IMR-90 (cell line): ENCODE measurements around the gene ZNF519. TPM values are rescaled to one million over a fixed set of nuclear protein-coding genes. Genes with fewer than 3 reads are reported as not detected.
A peak's percentile ranks its signal among the peaks of the same experiment; 100 is the strongest.

Experiments
- ATAC-seq: fragments of 200-7000 bp; cut with Tn5 transposase; 2 replicates; pipeline ENCODE4 v1.9.1; 2020; ENCODE audit warnings: low read depth, mild to moderate bottlenecking, moderate library complexity
- BruUV-seq: library from RNA; stranded (reverse); fragments of 400-500 nt; replicated peaks from 2 replicates; lab custom pipeline; 2021; lab: Mats Ljungman, UMichigan
- CTCF ChIA-PET: fragments of 300-600 bp; formaldehyde crosslinking; extraction: SDS; loops from one replicate; lab custom pipeline; 2021; ENCODE audit warnings: antibody characterized with exemption; lab: Yijun Ruan, JAX
- POLR2A ChIA-PET: fragments of 300-600 bp; sonication (Branson Sonifier 250); formaldehyde crosslinking; loops from one replicate; lab custom pipeline; 2022; ENCODE audit warnings: antibody characterized with exemption; ENCODE audit not compliant: unreplicated experiment; lab: Charles Lee
- DNase-seq: peaks from one replicate; pipeline ENCODE4 v3.0.0; 2013
- H2AFZ ChIP-seq: replicated peaks from 2 replicates; pipeline ENCODE3; 2013; ENCODE audit warnings: low read length, mild to moderate bottlenecking; ENCODE audit not compliant: poor library complexity
- H2AK5ac ChIP-seq: 2 replicates; pipeline ENCODE4 v1.6.1; 2013; ENCODE audit warnings: low read depth, low read length, inconsistent platforms
- H2AK9ac ChIP-seq: replicated peaks from 2 replicates; pipeline ENCODE3; 2013; ENCODE audit warnings: mild to moderate bottlenecking, low read depth, low read length, moderate library complexity; ENCODE audit not compliant: poor library complexity
- H2BK120ac ChIP-seq: 2 replicates; pipeline ENCODE4 v1.6.1; 2013; ENCODE audit warnings: low read depth, low read length, inconsistent platforms
- H2BK15ac ChIP-seq: 3 replicates; pipeline ENCODE4 v1.6.1; 2013; ENCODE audit warnings: low read depth, low read length, inconsistent platforms
- H2BK20ac ChIP-seq: 2 replicates; pipeline ENCODE4 v1.6.1; 2013; ENCODE audit warnings: low read depth, mild to moderate bottlenecking, inconsistent platforms, low read length, moderate library complexity
- H2BK5ac ChIP-seq: 2 replicates; pipeline ENCODE4 v1.6.1; 2013; ENCODE audit warnings: mild to moderate bottlenecking, low read depth, low read length, inconsistent platforms; ENCODE audit not compliant: poor library complexity, severe bottlenecking
- H3K14ac ChIP-seq: replicated peaks from 2 replicates; pipeline ENCODE4 v1.6.1; 2013; ENCODE audit warnings: low read depth, low read length, inconsistent platforms
- H3K18ac ChIP-seq: 2 replicates; pipeline ENCODE4 v1.6.1; 2013; ENCODE audit warnings: low read depth, low read length, control low read depth
- H3K23ac ChIP-seq: 2 replicates; pipeline ENCODE4 v1.6.1; 2013; ENCODE audit warnings: low read depth, low read length, inconsistent platforms
- H3K27ac ChIP-seq: 2 replicates; pipeline ENCODE4 v1.5.1; 2013; ENCODE audit warnings: mild to moderate bottlenecking, control low read depth, low read length; ENCODE audit not compliant: insufficient read depth
- H3K27me3 ChIP-seq: 2 replicates; pipeline ENCODE4 v1.6.1; 2013; ENCODE audit warnings: low read length; ENCODE audit not compliant: control insufficient read depth, insufficient read depth
- H3K36me3 ChIP-seq: 2 replicates; pipeline ENCODE4 v1.6.1; 2013; ENCODE audit warnings: low read length, mixed read lengths; ENCODE audit not compliant: control insufficient read depth, insufficient read depth
- H3K4ac ChIP-seq: 2 replicates; pipeline ENCODE4 v1.6.1; 2013; ENCODE audit warnings: low read depth, low read length, inconsistent platforms
- H3K4me1 ChIP-seq: 2 replicates; pipeline ENCODE4 v1.6.1; 2013; ENCODE audit warnings: low read length, mixed read lengths; ENCODE audit not compliant: control insufficient read depth, insufficient read depth
- H3K4me2 ChIP-seq: 2 replicates; pipeline ENCODE4 v1.6.1; 2013; ENCODE audit warnings: low read depth, mild to moderate bottlenecking, control low read depth, low read length, moderate library complexity
- H3K4me3 ChIP-seq: 2 replicates; pipeline ENCODE4 v1.5.1; 2013; ENCODE audit warnings: low read depth, mild to moderate bottlenecking, control low read depth, low read length, moderate library complexity; ENCODE audit not compliant: insufficient read depth
- H3K56ac ChIP-seq: 2 replicates; pipeline ENCODE4 v1.6.1; 2013; ENCODE audit warnings: low read length, inconsistent platforms; ENCODE audit not compliant: insufficient read depth; ENCODE audit errors: extremely low read depth
- H3K79me1 ChIP-seq, 2 experiments: 2 replicates each; pipeline ENCODE4 v1.6.1; 2013; ENCODE audit warnings: low read length in 2 of 2, inconsistent platforms in 1 of 2, low read depth in 1 of 2
- H3K9ac ChIP-seq: 2 replicates; pipeline ENCODE4 v1.6.1; 2013; ENCODE audit warnings: low read depth, low read length, control low read depth
- H3K9me1 ChIP-seq: 2 replicates; pipeline ENCODE4 v1.6.1; 2013; ENCODE audit warnings: low read length, inconsistent platforms; ENCODE audit not compliant: insufficient read depth
- H3K9me3 ChIP-seq: 2 replicates; pipeline ENCODE4 v1.6.1; 2013; ENCODE audit warnings: low read length; ENCODE audit not compliant: control insufficient read depth, insufficient read depth
- H4K20me1 ChIP-seq: 2 replicates; pipeline ENCODE4 v1.6.1; 2013; ENCODE audit warnings: low read length, inconsistent platforms; ENCODE audit not compliant: insufficient read depth
- H4K5ac ChIP-seq: 2 replicates; pipeline ENCODE4 v1.6.1; 2013; ENCODE audit warnings: mild to moderate bottlenecking, low read depth, low read length, control low read depth
- H4K8ac ChIP-seq, 2 experiments: 2 replicates each; pipeline ENCODE4 v1.6.1; 2013; ENCODE audit warnings: low read depth in 2 of 2, low read length in 2 of 2, control low read depth in 1 of 2, inconsistent platforms in 1 of 2
- H4K91ac ChIP-seq: 2 replicates; pipeline ENCODE4 v1.6.1; 2013; ENCODE audit warnings: low read depth, low read length, inconsistent platforms; ENCODE audit not compliant: insufficient read depth
- CHD1 ChIP-seq: IDR thresholded peaks from 2 replicates; pipeline ENCODE4 v1.6.1; 2012; ENCODE audit warnings: low read depth, low read length, improper control_type of control experiment
- MAFK ChIP-seq: IDR thresholded peaks from 2 replicates; pipeline ENCODE4 v1.6.1; 2012; ENCODE audit warnings: low read depth, low read length, improper control_type of control experiment
- MAZ ChIP-seq: IDR thresholded peaks from 2 replicates; pipeline ENCODE4 v1.6.1; 2012; ENCODE audit warnings: low read depth, mild to moderate bottlenecking, low read length, improper control_type of control experiment, moderate library complexity, borderline replicate concordance
- NFE2L2 ChIP-seq: fragments of 150-350 bp; IDR thresholded peaks from 2 replicates; pipeline ENCODE4 v1.6.1; 2016; ENCODE audit warnings: low read depth, mild to moderate bottlenecking, low read length
- POLR2A ChIP-seq: IDR thresholded peaks from 2 replicates; pipeline ENCODE4 v1.6.1; 2012; ENCODE audit warnings: mild to moderate bottlenecking, low read depth, low read length
- RAD21 ChIP-seq: IDR thresholded peaks from 2 replicates; pipeline ENCODE4 v1.6.1; 2012; ENCODE audit warnings: low read length, improper control_type of control experiment
- RFX5 ChIP-seq: IDR thresholded peaks from 2 replicates; pipeline ENCODE4 v1.8.0; 2012; ENCODE audit warnings: low read depth, mild to moderate bottlenecking, low read length, moderate library complexity
- SMC3 ChIP-seq: fragments of 150-350 bp; IDR thresholded peaks from 2 replicates; pipeline ENCODE4 v1.6.1; 2016; ENCODE audit warnings: low read depth, mild to moderate bottlenecking, antibody characterized with exemption, low read length, moderate library complexity
- WGBS, 2 experiments: methylation state at CpG; one replicate each; pipeline versions ENCODE4 v1.1.5 to v1.1.7; 2013; ENCODE audit warnings: missing lambda C conversion rate in 2 of 2; ENCODE audit not compliant: insufficient read length in 1 of 2; ENCODE audit errors: extremely low coverage in 2 of 2; 5-methylcytosine and 5-hydroxymethylcytosine counted together
- dilution Hi-C: fragments of 300-500 bp; cut with HindIII; formaldehyde crosslinking; loops from one replicate; pipeline ENCODE4 v1.14.3; 2018; ENCODE audit warnings: low sequenced_read_pairs; ENCODE audit not compliant: unreplicated experiment
- in situ Hi-C: fragments of 300-500 bp; cut with MboI; formaldehyde crosslinking; loops from 3 replicates; pipeline ENCODE4 v1.14.3; 2019; ENCODE audit warnings: low sequenced_read_pairs, inconsistent platforms, mixed read lengths
- intact Hi-C: fragments of 100-400 bp; cut with micrococcal nuclease; formaldehyde crosslinking; loops from 2 replicates; pipeline ENCODE4 v1.10.0; 2022
- polyA plus RNA-seq, 3 experiments: library from polyadenylated mRNA; depleted of rRNA; stranded (reverse); fragments of >200 nt; gene quantifications; 2 replicates each; pipeline ENCODE4 v1.2.3, GENCODE V29; 2012; ENCODE audit warnings: low replicate concordance in 1 of 3
- total RNA-seq: library from RNA; depleted of rRNA; stranded (reverse); fragments of >200 nt; gene quantifications from 2 replicates; pipeline ENCODE4 v1.2.3, GENCODE V29; 2012
- TF ChIP-seq, protein P1 (sequence below): conservative IDR thresholded peaks from 2 replicates; pipeline ENCODE4 v1.5.1; 2012; ENCODE audit warnings: mild to moderate bottlenecking, low read depth, low read length, improper control_type of control experiment
- TF ChIP-seq, protein P2 (sequence below): fragments of 150-350 bp; IDR thresholded peaks from 2 replicates; pipeline ENCODE4 v1.6.1; 2017; ENCODE audit warnings: mild to moderate bottlenecking, antibody characterized with exemption, low read length, low read depth

The ZNF519 gene
- total and polyA plus RNA-seq, 2 of the 4 experiments (the other 2 are of a cell fraction): 2.3 to 4.7 TPM

DNA sequence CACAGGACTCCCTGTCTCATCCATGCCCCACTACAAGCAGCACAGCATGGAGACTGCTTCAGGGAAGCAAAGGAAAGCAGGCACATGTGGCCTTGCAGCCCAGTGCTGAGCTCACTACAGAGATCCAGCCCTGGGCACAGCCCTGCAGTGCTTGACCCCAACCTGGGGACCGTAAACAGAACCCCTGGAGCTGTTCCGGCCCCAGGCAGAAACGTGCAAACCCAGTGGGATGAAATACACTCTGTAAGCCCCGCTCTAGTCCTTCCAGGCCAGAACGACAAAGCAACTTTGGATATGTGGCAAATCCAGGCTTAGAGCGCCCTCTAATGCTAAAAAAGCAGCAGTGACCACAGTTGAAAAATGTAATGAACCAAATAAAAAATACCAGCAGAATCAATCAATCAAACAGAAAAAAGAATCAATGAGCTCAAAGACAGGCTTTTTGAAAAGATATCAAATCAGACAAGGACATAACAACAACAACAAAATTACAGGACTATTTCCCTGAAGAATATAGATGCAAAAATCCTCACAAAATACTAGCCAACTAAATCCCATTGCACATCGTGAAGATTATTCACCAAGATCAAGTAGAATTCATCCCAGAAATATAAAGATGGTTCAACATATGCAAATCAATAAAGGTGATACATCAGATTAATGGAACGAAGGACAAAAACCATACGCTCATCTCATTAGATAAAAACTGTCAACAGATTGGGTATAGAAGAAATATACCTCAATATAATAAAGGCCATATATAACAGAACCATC, 45.6 kb downstream of the ZNF519 start:
- H4K20me1 ChIP-seq: no peaks in the 10 kb centered on the region
- H3K27me3 ChIP-seq: no peaks in the 10 kb centered on the region
- DNase-seq: peak; percentile 37
- peak overlapping the region; percentile 74 for H2AFZ ChIP-seq
- CTCF ChIA-PET: interaction anchor here (0.6 to 2.0 kb wide), 6 partner anchors 10 to 278 kb away, joined by 3 to 13 read pairs (median 4); partner anchors contain the start of gene MC5R
- no peaks in the 10 kb centered on the region for H3K36me3 ChIP-seq
- no peak overlapping the region for H3K14ac ChIP-seq
- H4K8ac ChIP-seq: no peak overlapping the region
- no peak overlapping the region for H3K4ac ChIP-seq
- H4K5ac ChIP-seq: no peak overlapping the region
- POLR2A ChIA-PET: no interaction called here
- H3K23ac ChIP-seq: no peak overlapping the region
- dilution Hi-C loops (no loop called here), in situ Hi-C loops (loop anchor here (5.0 kb wide), 1 partner anchor 259 kb away; no protein-coding TSS in a partner anchor), intact Hi-C loops (loop anchor here (1.0 to 5.0 kb wide), 3 partner anchors 262 to 529 kb away; partner anchors contain the start of gene MC5R)
- WGBS, 2 experiments: 10% methylated on average over 3 of the region's 9 CpGs; no CpG with 5 or more reads in 1 of the 2 experiments
- H3K9ac ChIP-seq: no peak overlapping the region
- H2AK9ac ChIP-seq: no peak overlapping the region
- no peak overlapping the region for H3K56ac ChIP-seq
- H3K79me1 ChIP-seq: no peaks in the 10 kb centered on the region
- no peaks in the 10 kb centered on the region for H3K4me1 ChIP-seq
- no peak overlapping the region for H4K91ac ChIP-seq
- no peak overlapping the region for H2BK15ac ChIP-seq
- no peak overlapping the region for H3K27ac ChIP-seq
- no peaks in the 10 kb centered on the region for H3K9me3 ChIP-seq
- TF ChIP-seq SMC3: peak; percentile 53
- TF ChIP-seq RAD21: peak; percentile 84
- no peak for TF ChIP-seq MAZ
- no peak for TF ChIP-seq RFX5
- no peak for TF ChIP-seq CHD1
- TF ChIP-seq, protein P1, sequence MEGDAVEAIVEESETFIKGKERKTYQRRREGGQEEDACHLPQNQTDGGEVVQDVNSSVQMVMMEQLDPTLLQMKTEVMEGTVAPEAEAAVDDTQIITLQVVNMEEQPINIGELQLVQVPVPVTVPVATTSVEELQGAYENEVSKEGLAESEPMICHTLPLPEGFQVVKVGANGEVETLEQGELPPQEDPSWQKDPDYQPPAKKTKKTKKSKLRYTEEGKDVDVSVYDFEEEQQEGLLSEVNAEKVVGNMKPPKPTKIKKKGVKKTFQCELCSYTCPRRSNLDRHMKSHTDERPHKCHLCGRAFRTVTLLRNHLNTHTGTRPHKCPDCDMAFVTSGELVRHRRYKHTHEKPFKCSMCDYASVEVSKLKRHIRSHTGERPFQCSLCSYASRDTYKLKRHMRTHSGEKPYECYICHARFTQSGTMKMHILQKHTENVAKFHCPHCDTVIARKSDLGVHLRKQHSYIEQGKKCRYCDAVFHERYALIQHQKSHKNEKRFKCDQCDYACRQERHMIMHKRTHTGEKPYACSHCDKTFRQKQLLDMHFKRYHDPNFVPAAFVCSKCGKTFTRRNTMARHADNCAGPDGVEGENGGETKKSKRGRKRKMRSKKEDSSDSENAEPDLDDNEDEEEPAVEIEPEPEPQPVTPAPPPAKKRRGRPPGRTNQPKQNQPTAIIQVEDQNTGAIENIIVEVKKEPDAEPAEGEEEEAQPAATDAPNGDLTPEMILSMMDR: peak; percentile 83
- no peak for TF ChIP-seq NFE2L2
- no peak for TF ChIP-seq MAFK
- no peak for TF ChIP-seq POLR2A
- TF ChIP-seq, protein P2, sequence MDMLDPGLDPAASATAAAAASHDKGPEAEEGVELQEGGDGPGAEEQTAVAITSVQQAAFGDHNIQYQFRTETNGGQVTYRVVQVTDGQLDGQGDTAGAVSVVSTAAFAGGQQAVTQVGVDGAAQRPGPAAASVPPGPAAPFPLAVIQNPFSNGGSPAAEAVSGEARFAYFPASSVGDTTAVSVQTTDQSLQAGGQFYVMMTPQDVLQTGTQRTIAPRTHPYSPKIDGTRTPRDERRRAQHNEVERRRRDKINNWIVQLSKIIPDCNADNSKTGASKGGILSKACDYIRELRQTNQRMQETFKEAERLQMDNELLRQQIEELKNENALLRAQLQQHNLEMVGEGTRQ: no peak
- H2AK5ac ChIP-seq: no peak overlapping the region
- no peak overlapping the region for H3K4me3 ChIP-seq
- ATAC-seq: peak; percentile 88
- no peak overlapping the region for H2BK5ac ChIP-seq
- no peak overlapping the region for H2BK120ac ChIP-seq
- no peak overlapping the region for H2BK20ac ChIP-seq
- no peaks in the 10 kb centered on the region for H3K9me1 ChIP-seq
- no peak overlapping the region for H3K18ac ChIP-seq
- H3K4me2 ChIP-seq: no peak overlapping the region
- BruUV-seq: no TSS peak
